Measurements from ENCODE around the gene SMYD3. TPM values are rescaled to one million over a fixed set of nuclear protein-coding genes. Genes with fewer than 3 reads are reported as not detected.

SMYD3 gene
- total RNA-seq, 1 donor from 2014 or later, result 20.8 TPM

DNA sequence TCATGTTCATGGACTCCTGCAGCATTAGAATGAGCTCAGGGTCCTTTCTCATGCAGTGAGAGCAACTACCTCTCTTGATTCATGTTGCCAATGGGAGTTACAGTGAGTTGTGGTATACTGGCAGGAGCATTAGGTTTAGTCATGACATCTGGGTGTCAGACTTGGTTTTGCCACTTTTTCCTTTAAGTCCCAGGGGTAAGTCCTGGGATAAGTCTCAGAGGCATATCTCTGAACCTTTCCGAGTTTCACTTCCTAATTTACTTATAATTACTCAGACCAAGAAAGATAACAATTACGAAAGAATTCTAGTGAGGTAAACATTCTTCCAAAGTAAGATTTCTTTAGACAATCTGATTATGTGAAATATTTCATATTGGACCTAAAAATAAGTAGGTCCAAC is 606.0 kb downstream of the SMYD3 start:
- TF ChIP-seq, protein P1, sequence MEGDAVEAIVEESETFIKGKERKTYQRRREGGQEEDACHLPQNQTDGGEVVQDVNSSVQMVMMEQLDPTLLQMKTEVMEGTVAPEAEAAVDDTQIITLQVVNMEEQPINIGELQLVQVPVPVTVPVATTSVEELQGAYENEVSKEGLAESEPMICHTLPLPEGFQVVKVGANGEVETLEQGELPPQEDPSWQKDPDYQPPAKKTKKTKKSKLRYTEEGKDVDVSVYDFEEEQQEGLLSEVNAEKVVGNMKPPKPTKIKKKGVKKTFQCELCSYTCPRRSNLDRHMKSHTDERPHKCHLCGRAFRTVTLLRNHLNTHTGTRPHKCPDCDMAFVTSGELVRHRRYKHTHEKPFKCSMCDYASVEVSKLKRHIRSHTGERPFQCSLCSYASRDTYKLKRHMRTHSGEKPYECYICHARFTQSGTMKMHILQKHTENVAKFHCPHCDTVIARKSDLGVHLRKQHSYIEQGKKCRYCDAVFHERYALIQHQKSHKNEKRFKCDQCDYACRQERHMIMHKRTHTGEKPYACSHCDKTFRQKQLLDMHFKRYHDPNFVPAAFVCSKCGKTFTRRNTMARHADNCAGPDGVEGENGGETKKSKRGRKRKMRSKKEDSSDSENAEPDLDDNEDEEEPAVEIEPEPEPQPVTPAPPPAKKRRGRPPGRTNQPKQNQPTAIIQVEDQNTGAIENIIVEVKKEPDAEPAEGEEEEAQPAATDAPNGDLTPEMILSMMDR (IDR thresholded peaks at IDR 0.05), result no peak
- POLR2A ChIA-PET, result no interaction called here
- H3K36me3 Mint-ChIP-seq (ENCODE audit: low read depth), result peaks cover 11% of the 10 kb centered on the region

DNA sequence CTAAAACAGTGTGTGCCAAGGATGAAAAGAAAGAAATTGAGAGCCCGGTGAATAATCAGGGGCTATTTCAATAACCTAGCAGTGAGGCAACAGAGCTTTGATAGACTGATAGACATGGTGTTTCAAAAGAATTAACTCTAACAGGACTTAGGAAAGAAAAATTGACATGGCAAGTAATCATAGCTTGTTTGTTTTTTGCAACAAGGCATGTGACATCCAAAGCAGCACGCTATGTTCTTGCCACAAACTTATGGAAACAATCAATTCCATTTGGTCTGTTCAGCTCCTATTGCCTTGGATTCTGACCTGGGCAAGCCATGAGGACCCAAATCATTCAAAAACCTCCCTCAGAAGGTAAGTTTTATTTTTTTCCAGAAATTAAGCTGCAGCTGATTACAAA is 608.5 kb downstream of the SMYD3 start:
- H3K9me3 Mint-ChIP-seq, result peaks cover 1% of the 10 kb centered on the region
- peaks cover 18% of the 10 kb centered on the region for H3K36me3 Mint-ChIP-seq (ENCODE audit: low read depth)
- ChIA-PET POLR2A (no interaction called here), CTCF (no interaction called here)
- intact Hi-C loops (cut with micrococcal nuclease), result no loop called here
- H3K4me1 Mint-ChIP-seq, result peaks cover 19% of the 10 kb centered on the region
- no peak overlapping the region for H3K4me3 Mint-ChIP-seq
- H3K27me3 Mint-ChIP-seq, result no peaks in the 10 kb centered on the region
- TF ChIP-seq, protein P1 (IDR thresholded peaks at IDR 0.05), result no peak
- no peak overlapping the region for H3K27ac Mint-ChIP-seq
- ATAC-seq (ENCODE audit: low read depth) (no peak), DNase-seq (no peak)

More for the DNA sequence above, 606.0 kb downstream of the SMYD3 start:
- H3K9me3 Mint-ChIP-seq, result no peaks in the 10 kb centered on the region
- H3K4me1 Mint-ChIP-seq, result peaks cover 17% of the 10 kb centered on the region
- DNase-seq (no peak), ATAC-seq (ENCODE audit: low read depth) (no peak)
- intact Hi-C loops (cut with micrococcal nuclease), result no loop called here
- no peaks in the 10 kb centered on the region for H3K27me3 Mint-ChIP-seq
- no peak overlapping the region for H3K4me3 Mint-ChIP-seq
- CTCF ChIA-PET, result no interaction called here
- H3K27ac Mint-ChIP-seq, result no peak overlapping the region

DNA sequence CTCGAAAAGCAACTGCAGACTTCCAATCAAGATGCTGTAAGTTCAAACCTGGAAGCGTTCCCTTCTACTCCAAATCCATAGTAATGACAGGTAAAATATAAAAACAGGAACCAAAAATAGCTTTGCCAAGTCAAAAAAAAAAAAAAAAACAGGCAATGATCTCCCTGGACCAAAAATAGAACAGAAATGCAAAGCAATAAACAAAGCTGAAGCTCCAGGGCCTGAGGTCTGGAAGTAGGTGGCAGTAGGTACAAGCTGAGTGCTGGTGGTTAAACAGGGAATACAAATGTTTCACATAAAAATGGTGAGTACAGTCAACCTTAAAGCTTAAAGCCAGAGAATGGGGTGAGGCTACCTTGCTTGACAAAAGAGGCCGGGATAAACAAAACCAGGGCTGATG is 610.8 kb downstream of the SMYD3 start:
- H3K27ac Mint-ChIP-seq, result no peak overlapping the region
- TF ChIP-seq, protein P1 (IDR thresholded peaks at IDR 0.05), result no peak
- intact Hi-C loops (cut with micrococcal nuclease), result no loop called here
- peaks cover 3% of the 10 kb centered on the region for H3K9me3 Mint-ChIP-seq
- POLR2A ChIA-PET, result no interaction called here
- H3K27me3 Mint-ChIP-seq, result no peaks in the 10 kb centered on the region
- DNase-seq (no peak), ATAC-seq (ENCODE audit: low read depth) (no peak)
- CTCF ChIA-PET, result no interaction called here
- H3K36me3 Mint-ChIP-seq (ENCODE audit: low read depth), result peaks cover 20% of the 10 kb centered on the region
- no peak overlapping the region for H3K4me3 Mint-ChIP-seq
- H3K4me1 Mint-ChIP-seq, result peaks cover 16% of the 10 kb centered on the region

DNA sequence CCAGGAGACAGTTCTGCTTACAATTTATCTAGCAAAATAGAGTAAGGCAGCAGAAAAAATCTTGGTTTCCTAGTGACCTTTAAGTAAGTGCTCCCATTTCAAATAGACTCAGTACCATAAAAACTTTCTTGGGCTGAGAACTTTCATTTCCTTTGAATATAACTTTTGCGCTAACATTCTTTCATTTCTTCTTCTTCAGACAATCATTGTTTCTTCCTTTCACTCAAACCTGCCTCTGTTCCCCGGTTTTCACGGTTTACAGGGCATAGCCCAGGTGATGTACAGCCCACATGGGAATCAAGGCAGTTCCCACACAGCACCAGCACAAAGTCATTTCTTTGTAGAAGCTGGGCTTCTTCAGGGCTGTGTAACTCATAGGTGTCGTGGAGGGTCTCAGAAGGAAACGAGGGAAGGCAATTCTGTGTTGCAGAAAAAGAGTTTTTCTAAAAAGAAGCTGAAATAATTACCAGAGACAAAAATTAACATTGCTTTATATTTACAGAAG is 611.6 kb downstream of the SMYD3 start:
- intact Hi-C loops (cut with micrococcal nuclease), result no loop called here
- Mint-ChIP-seq H3K27me3 (no peaks in the 10 kb centered on the region), H3K4me1 (peaks cover 10% of the 10 kb centered on the region), H3K36me3 (ENCODE audit: low read depth) (peaks cover 20% of the 10 kb centered on the region), H3K9me3 (peaks cover 7% of the 10 kb centered on the region), H3K4me3 (no peak overlapping the region), H3K27ac (no peak overlapping the region)
- ChIA-PET CTCF (no interaction called here), POLR2A (no interaction called here)
- DNase-seq (no peak), ATAC-seq (ENCODE audit: low read depth) (no peak)
- TF ChIP-seq, protein P1 (IDR thresholded peaks at IDR 0.05), result no peak

DNA sequence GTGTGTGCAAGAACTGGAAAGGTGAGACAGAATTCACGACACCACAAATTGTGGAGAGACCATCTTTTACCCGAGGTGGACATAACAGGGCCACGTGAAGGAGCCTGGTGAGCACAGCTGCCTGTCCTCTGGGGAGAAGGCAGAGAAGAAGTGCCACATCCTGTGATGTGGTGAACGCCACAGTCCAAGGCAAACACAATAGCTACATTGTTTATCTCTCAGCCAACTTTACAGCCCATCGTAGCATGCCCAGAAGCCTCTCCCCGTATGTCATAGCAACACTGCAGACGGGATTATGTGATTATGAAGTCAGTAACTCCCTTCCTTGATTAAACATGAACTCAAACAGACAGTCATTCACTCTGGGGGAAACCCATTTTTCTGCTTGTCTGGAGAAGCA is 612.2 kb downstream of the SMYD3 start:
- CTCF ChIA-PET, result no interaction called here
- TF ChIP-seq, protein P1 (IDR thresholded peaks at IDR 0.05), result no peak
- intact Hi-C loops (cut with micrococcal nuclease), result no loop called here
- Mint-ChIP-seq H3K4me1 (peaks cover 10% of the 10 kb centered on the region), H3K36me3 (ENCODE audit: low read depth) (peaks cover 20% of the 10 kb centered on the region), H3K9me3 (peaks cover 14% of the 10 kb centered on the region), H3K4me3 (no peak overlapping the region), H3K27me3 (no peaks in the 10 kb centered on the region), H3K27ac (no peak overlapping the region)
- DNase-seq (no peak), ATAC-seq (ENCODE audit: low read depth) (no peak)
- POLR2A ChIA-PET, result no interaction called here
